ENCODE measurements around the gene CWH43.
"Not testable (repeated sequence)": the region's sequence is repeated elsewhere in the genome, so short reads cannot be mapped to it uniquely, and the experiment has no call there.

Gene CWH43

DNA sequence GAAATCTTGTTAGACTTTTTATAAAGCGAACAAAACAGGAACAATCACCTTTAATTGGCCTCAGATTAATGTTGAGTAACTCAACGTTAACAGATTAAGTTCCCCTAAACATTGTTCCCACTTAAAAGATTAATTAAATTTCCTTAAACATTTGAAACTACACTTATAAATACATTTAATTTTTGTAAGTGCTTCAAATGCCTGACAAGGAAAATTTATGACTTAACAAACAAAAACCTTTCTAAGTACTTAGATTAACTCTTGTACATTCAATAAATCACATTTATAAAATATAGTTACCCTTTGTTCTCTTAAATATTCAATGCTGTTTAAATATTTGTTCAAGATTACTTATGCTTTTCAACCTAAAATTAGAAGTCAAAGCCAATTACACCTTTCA is 40.1 kb upstream of the CWH43 start:
- no peak overlapping the region for H3K4me3 ChIP-seq (ENCODE audit: control insufficient read depth in 1 of 7, extremely low read depth in 1 of 7, insufficient read depth in 4 of 7, low read depth in 2 of 7, low read length in 6 of 7)
- no peaks in the 10 kb centered on the region for H3K27me3 ChIP-seq (replicated peaks in 2 of 5; ENCODE audit: control insufficient read depth in 4 of 5, insufficient read depth in 5 of 5, low read length in 4 of 5)
- H3K9me3 ChIP-seq (ENCODE audit: control extremely low read depth in 1 of 5, control insufficient read depth in 4 of 5, insufficient read depth in 2 of 5, low read depth in 1 of 5, low read length in 4 of 5), result no peaks in the 10 kb centered on the region
- 100% methylated on average over 2 of the region's 2 CpGs for WGBS (ENCODE audit: insufficient coverage)
- ChIA-PET CTCF (interaction anchor here (1.9 kb wide), 1 partner anchor 15 kb away, joined by 4 read pairs; no protein-coding TSS in a partner anchor), POLR2A (no interaction called here)
- no peaks in the 10 kb centered on the region for H3K36me3 ChIP-seq (ENCODE audit: control insufficient read depth in 4 of 4, insufficient read depth in 4 of 4, low read length in 3 of 4)
- H3K27ac ChIP-seq (ENCODE audit: insufficient read depth in 1 of 2, low read depth in 1 of 2, low read length in 2 of 2, poor library complexity in 1 of 2, severe bottlenecking in 2 of 2), result no peak overlapping the region
- H3K4me1 ChIP-seq (ENCODE audit: control extremely low read depth in 1 of 4, control insufficient read depth in 4 of 4, insufficient read depth in 4 of 4, low read length in 3 of 4), result no peaks in the 10 kb centered on the region
- no peak for DNase-seq

DNA sequence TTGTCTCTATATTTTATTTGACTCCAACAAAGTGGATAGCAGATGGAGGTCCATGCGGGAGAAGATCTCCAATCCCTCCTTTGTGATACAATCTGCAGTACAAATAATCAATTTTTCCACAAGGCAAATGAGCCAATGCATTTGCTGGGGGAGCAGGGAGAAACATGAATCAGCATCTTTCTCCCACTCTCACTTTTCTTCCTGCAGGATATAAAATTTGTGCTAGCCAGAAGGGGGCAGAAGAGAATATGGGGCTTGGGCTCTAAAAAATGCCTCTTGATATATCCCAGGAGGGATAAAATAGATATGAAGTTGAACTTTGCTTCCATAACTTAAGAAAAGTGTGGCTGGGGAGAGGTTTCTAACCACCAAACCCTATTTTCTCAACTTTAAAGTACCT is 38.3 kb upstream of the CWH43 start:
- no CpG with 5 or more reads among the region's 1 CpG for WGBS (ENCODE audit: insufficient coverage)

DNA sequence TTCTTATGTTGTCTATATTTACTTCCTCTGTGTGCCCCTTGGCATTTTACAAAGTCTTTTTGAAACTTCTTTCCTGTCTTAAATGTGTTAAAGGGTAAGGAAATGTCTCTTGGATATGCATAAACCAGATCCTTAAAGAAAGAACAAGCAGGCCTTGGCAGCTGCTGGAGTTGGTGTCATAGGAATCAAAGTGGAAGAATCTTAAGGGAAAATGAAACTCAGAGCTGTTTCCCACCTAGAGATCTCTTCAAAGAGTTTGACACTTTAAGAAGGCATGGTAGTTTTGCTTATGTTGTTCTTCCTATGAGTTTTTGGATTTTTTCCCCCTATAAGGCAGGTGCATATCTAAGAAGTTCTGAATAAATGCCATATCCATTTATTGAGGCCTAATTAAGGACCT is 37.0 kb upstream of the CWH43 start:
- ChIA-PET POLR2A (no interaction called here), CTCF (no interaction called here)
- peaks cover 0 to 5% (median 1%) of the 10 kb centered on the region in 5 experiments for H3K9me3 ChIP-seq (ENCODE audit: control extremely low read depth in 1 of 5, control insufficient read depth in 4 of 5, insufficient read depth in 2 of 5, low read depth in 1 of 5, low read length in 4 of 5)
- H3K4me1 ChIP-seq (ENCODE audit: control extremely low read depth in 1 of 4, control insufficient read depth in 4 of 4, insufficient read depth in 4 of 4, low read length in 3 of 4), result no peaks in the 10 kb centered on the region
- H3K27me3 ChIP-seq (replicated peaks in 2 of 5; ENCODE audit: control insufficient read depth in 4 of 5, insufficient read depth in 5 of 5, low read length in 4 of 5), result no peaks in the 10 kb centered on the region
- no peak overlapping the region for H3K4me3 ChIP-seq (ENCODE audit: control insufficient read depth in 1 of 7, extremely low read depth in 1 of 7, insufficient read depth in 4 of 7, low read depth in 2 of 7, low read length in 6 of 7)
- H3K36me3 ChIP-seq (ENCODE audit: control insufficient read depth in 4 of 4, insufficient read depth in 4 of 4, low read length in 3 of 4), result no peaks in the 10 kb centered on the region
- no peak overlapping the region for H3K27ac ChIP-seq (ENCODE audit: insufficient read depth in 1 of 2, low read depth in 1 of 2, low read length in 2 of 2, poor library complexity in 1 of 2, severe bottlenecking in 2 of 2)
- no peak for DNase-seq

More for the DNA sequence above, 38.3 kb upstream of the CWH43 start:
- ChIA-PET CTCF (interaction anchor here (1.9 kb wide), 1 partner anchor 16 kb away, joined by 4 read pairs; no protein-coding TSS in a partner anchor), POLR2A (no interaction called here)
- Histone ChIP-seq H3K27ac (ENCODE audit: insufficient read depth in 1 of 2, low read depth in 1 of 2, low read length in 2 of 2, poor library complexity in 1 of 2, severe bottlenecking in 2 of 2) (no peak overlapping the region), H3K4me1 (ENCODE audit: control extremely low read depth in 1 of 4, control insufficient read depth in 4 of 4, insufficient read depth in 4 of 4, low read length in 3 of 4) (no peaks in the 10 kb centered on the region), H3K9me3 (ENCODE audit: control extremely low read depth in 1 of 5, control insufficient read depth in 4 of 5, insufficient read depth in 2 of 5, low read depth in 1 of 5, low read length in 4 of 5) (peaks cover 0 to 5% (median 1%) of the 10 kb centered on the region in 5 experiments), H3K27me3 (replicated peaks in 2 of 5; ENCODE audit: control insufficient read depth in 4 of 5, insufficient read depth in 5 of 5, low read length in 4 of 5) (no peaks in the 10 kb centered on the region), H3K4me3 (ENCODE audit: control insufficient read depth in 1 of 7, extremely low read depth in 1 of 7, insufficient read depth in 4 of 7, low read depth in 2 of 7, low read length in 6 of 7) (no peak overlapping the region), H3K36me3 (ENCODE audit: control insufficient read depth in 4 of 4, insufficient read depth in 4 of 4, low read length in 3 of 4) (no peaks in the 10 kb centered on the region)
- DNase-seq, result no peak

DNA sequence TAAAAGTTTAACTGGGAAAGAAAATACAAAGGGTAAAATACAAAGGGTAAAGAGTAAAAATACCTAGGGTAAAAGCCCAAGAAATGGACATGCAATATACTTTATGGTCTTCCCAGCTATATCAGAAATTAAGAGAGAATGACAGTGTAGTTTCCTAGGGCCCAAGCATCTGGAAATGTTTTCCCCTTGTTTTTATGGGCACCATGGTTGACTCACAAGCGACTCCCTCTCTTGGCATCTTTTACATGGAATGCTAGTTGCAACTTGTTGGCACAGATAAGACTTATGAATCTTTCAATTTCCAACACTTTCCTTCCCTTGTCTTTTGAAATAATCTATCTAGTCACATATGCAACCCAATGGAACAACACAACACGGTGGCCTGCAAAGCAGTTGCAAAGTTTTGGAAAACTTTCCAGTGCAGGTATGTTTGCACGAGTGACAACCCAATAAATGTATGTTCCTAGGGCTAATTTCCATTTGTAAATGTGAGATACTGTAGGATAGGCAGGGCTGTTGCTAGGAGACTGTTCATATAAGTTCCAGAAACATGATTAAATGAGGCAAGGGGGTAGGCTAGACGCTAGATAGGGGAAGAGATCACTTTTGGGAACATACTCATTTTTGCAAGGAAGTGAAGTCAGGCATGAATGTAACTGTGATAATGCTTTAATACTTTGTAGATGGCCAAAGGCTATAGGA is 36.4 kb upstream of the CWH43 start:
- H3K4me1 ChIP-seq (ENCODE audit: control extremely low read depth in 1 of 4, control insufficient read depth in 4 of 4, insufficient read depth in 4 of 4, low read length in 3 of 4), result no peaks in the 10 kb centered on the region
- WGBS (ENCODE audit: insufficient coverage), result 94% methylated on average over 3 of the region's 4 CpGs
- no peak for DNase-seq
- H3K36me3 ChIP-seq (ENCODE audit: control insufficient read depth in 4 of 4, insufficient read depth in 4 of 4, low read length in 3 of 4), result no peaks in the 10 kb centered on the region
- POLR2A ChIA-PET, result no interaction called here
- H3K4me3 ChIP-seq (ENCODE audit: control insufficient read depth in 1 of 7, extremely low read depth in 1 of 7, insufficient read depth in 4 of 7, low read depth in 2 of 7, low read length in 6 of 7), result no peak overlapping the region
- no peaks in the 10 kb centered on the region for H3K27me3 ChIP-seq (replicated peaks in 2 of 5; ENCODE audit: control insufficient read depth in 4 of 5, insufficient read depth in 5 of 5, low read length in 4 of 5)
- no peak overlapping the region for H3K27ac ChIP-seq (ENCODE audit: insufficient read depth in 1 of 2, low read depth in 1 of 2, low read length in 2 of 2, poor library complexity in 1 of 2, severe bottlenecking in 2 of 2)
- H3K9me3 ChIP-seq (ENCODE audit: control extremely low read depth in 1 of 5, control insufficient read depth in 4 of 5, insufficient read depth in 2 of 5, low read depth in 1 of 5, low read length in 4 of 5), result peaks cover 0 to 5% (median 1%) of the 10 kb centered on the region in 5 experiments
- CTCF ChIA-PET, result interaction anchor here (1.2 kb wide), 1 partner anchor 51 kb away, joined by 3 read pairs; no protein-coding TSS in a partner anchor

DNA sequence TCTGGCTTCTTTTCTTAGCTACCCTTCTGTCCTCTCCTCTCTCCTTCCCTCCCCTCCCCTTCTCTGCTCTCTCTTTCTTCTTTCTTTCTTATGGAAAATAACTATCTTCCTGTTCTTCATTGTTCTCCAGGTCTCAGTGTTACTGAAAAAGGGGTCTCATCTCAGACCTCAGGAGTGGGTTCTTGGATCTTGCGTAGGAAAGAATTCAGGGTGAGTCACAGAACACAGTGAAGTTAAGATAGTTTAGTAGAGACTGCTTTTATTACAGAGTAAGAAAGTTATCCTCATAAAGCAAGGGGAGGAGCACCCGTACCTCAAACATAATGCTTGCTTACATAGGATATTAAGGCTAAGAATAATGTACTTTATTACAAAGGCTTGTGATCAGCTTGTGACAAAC is 31.8 kb upstream of the CWH43 start:
- DNase-seq, result no peak
- ChIA-PET POLR2A (no interaction called here), CTCF (no interaction called here)
- Histone ChIP-seq H3K4me3 (ENCODE audit: control insufficient read depth in 1 of 7, extremely low read depth in 1 of 7, insufficient read depth in 4 of 7, low read depth in 2 of 7, low read length in 6 of 7) (no peak overlapping the region), H3K27ac (ENCODE audit: insufficient read depth in 1 of 2, low read depth in 1 of 2, low read length in 2 of 2, poor library complexity in 1 of 2, severe bottlenecking in 2 of 2) (no peak overlapping the region), H3K27me3 (replicated peaks in 2 of 5; ENCODE audit: control insufficient read depth in 4 of 5, insufficient read depth in 5 of 5, low read length in 4 of 5) (no peaks in the 10 kb centered on the region), H3K36me3 (ENCODE audit: control insufficient read depth in 4 of 4, insufficient read depth in 4 of 4, low read length in 3 of 4) (no peaks in the 10 kb centered on the region), H3K4me1 (ENCODE audit: control extremely low read depth in 1 of 4, control insufficient read depth in 4 of 4, insufficient read depth in 4 of 4, low read length in 3 of 4) (no peaks in the 10 kb centered on the region), H3K9me3 (ENCODE audit: control extremely low read depth in 1 of 5, control insufficient read depth in 4 of 5, insufficient read depth in 2 of 5, low read depth in 1 of 5, low read length in 4 of 5) (peaks cover 0 to 5% (median 1%) of the 10 kb centered on the region in 5 experiments)
- no CpG with 5 or more reads among the region's 2 CpGs for WGBS (ENCODE audit: insufficient coverage)

DNA sequence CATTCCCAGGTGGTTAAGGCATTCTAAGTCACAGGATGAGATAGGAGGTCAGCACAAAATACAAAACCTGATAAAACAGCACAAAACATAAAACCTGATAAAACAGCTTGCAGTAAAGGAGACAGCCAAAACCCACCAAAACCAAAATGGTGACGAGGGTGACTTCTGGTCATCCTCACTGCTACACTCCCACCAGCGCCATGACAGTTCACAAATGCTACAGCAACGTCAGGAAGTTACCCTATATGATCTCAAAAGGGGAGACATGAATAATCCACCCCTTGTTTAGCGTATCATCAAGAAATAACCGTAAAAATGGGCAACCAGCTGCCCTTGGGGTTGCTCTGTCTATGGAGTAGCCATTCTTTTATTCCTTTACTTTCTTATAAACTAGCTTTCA is 28.7 kb upstream of the CWH43 start:
- POLR2A ChIA-PET; DNase-seq; H3K4me3 ChIP-seq (ENCODE audit: control insufficient read depth in 1 of 7, extremely low read depth in 1 of 7, insufficient read depth in 4 of 7, low read depth in 2 of 7, low read length in 6 of 7); H3K27ac ChIP-seq (ENCODE audit: insufficient read depth in 1 of 2, low read depth in 1 of 2, low read length in 2 of 2, poor library complexity in 1 of 2, severe bottlenecking in 2 of 2); H3K27me3 ChIP-seq (replicated peaks in 2 of 5; ENCODE audit: control insufficient read depth in 4 of 5, insufficient read depth in 5 of 5, low read length in 4 of 5); H3K36me3 ChIP-seq (ENCODE audit: control insufficient read depth in 4 of 4, insufficient read depth in 4 of 4, low read length in 3 of 4); H3K4me1 ChIP-seq (ENCODE audit: control extremely low read depth in 1 of 4, control insufficient read depth in 4 of 4, insufficient read depth in 4 of 4, low read length in 3 of 4); H3K9me3 ChIP-seq (ENCODE audit: control extremely low read depth in 1 of 5, control insufficient read depth in 4 of 5, insufficient read depth in 2 of 5, low read depth in 1 of 5, low read length in 4 of 5): not testable (repeated sequence)
- CTCF ChIA-PET, result interaction anchor here (0.8 to 2.0 kb wide), 4 partner anchors 13 to 378 kb away, joined by 3 to 8 read pairs (median 4); no protein-coding TSS in a partner anchor
- WGBS (ENCODE audit: insufficient coverage), result 100% methylated on average over 5 of the region's 5 CpGs

DNA sequence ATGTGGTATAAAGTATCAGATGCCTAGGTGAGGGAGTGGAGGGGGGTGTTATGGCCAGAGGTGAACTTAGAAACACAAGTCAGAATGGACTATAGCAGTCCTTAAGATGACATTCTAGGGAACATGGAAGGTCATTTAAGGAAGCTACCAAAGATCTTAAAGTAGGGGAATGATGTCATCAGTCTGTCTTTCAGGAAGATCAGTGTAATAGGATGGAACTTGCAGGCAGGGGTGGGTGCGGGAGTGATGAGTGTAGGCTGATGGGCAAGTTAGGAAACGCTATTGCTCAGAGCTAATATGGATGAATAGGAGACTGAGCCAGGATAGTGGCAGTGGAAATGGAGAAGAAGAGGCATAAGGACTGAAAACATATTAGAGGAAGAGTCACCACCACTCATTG is 27.5 kb upstream of the CWH43 start:
- H3K36me3 ChIP-seq (ENCODE audit: control insufficient read depth in 4 of 4, insufficient read depth in 4 of 4, low read length in 3 of 4), result no peaks in the 10 kb centered on the region
- no peak overlapping the region for H3K27ac ChIP-seq (ENCODE audit: insufficient read depth in 1 of 2, low read depth in 1 of 2, low read length in 2 of 2, poor library complexity in 1 of 2, severe bottlenecking in 2 of 2)
- H3K27me3 ChIP-seq (replicated peaks in 2 of 5; ENCODE audit: control insufficient read depth in 4 of 5, insufficient read depth in 5 of 5, low read length in 4 of 5), result no peaks in the 10 kb centered on the region
- no peaks in the 10 kb centered on the region for H3K4me1 ChIP-seq (ENCODE audit: control extremely low read depth in 1 of 4, control insufficient read depth in 4 of 4, insufficient read depth in 4 of 4, low read length in 3 of 4)
- no peak for DNase-seq
- POLR2A ChIA-PET, result interaction anchor here (0.6 kb wide), 1 partner anchor 302 kb away, joined by 3 read pairs; no protein-coding TSS in a partner anchor
- H3K4me3 ChIP-seq (ENCODE audit: control insufficient read depth in 1 of 7, extremely low read depth in 1 of 7, insufficient read depth in 4 of 7, low read depth in 2 of 7, low read length in 6 of 7), result no peak overlapping the region
- CTCF ChIA-PET, result interaction anchor here (1.7 to 2.0 kb wide), 2 partner anchors 14 to 379 kb away, joined by 5 to 8 read pairs; no protein-coding TSS in a partner anchor
- no peaks in the 10 kb centered on the region for H3K9me3 ChIP-seq (ENCODE audit: control extremely low read depth in 1 of 5, control insufficient read depth in 4 of 5, insufficient read depth in 2 of 5, low read depth in 1 of 5, low read length in 4 of 5)
- 100% methylated on average over 2 of the region's 2 CpGs for WGBS (ENCODE audit: insufficient coverage)
